Measurements from ENCODE around the gene RDM1.

- TF ChIP-seq CTCF (IDR thresholded peaks at IDR 0.05) (no peak), POLR2AphosphoS5 (IDR thresholded peaks at IDR 0.05) (no peak), POLR2A (IDR thresholded peaks at IDR 0.05) (no peak), EP300 (IDR thresholded peaks at IDR 0.05) (no peak)
These were observed 61.8 kb downstream of the RDM1 start, which contains the start of gene HEATR9 for GRCh38 chr17:35868737-35869136.
